Endothelial cell of umbilical vein (primary cell): ENCODE measurements around the gene ASIC4. TPM values are rescaled to one million over a fixed set of nuclear protein-coding genes. Genes with fewer than 3 reads are reported as not detected.

ENCODE experiments used
- BruUV-seq: library from RNA; stranded (reverse); fragments of 400-500 nt; replicated peaks from 2 replicates; lab custom pipeline; 2021; lab: Mats Ljungman, UMichigan
- CTCF ChIA-PET: fragments of 300-600, 350-600 bp; sonication (Branson Sonifier 250); formaldehyde crosslinking; loops from one replicate; lab custom pipeline; 2021; ENCODE audit warnings: antibody characterized with exemption, inconsistent platforms; lab: Charles Lee
- POLR2A ChIA-PET: fragments of 300-600, 350-600 bp; sonication (Branson Sonifier 250); formaldehyde crosslinking; loops from one replicate; lab custom pipeline; 2021; ENCODE audit warnings: antibody characterized with exemption, inconsistent platforms; lab: Charles Lee
- DNase-seq: peaks from one replicate; pipeline ENCODE4 v3.0.0-alpha.2; 2011; ENCODE audit warnings: low read depth, low spot score
- FAIRE-seq: peaks from 2 replicates; lab custom pipeline; 2011; peaks lifted over from hg19 to GRCh38; lab: Jason Lieb, UNC
- H2AFZ ChIP-seq: 2 replicates; pipeline ENCODE4 v1.6.0; 2012; ENCODE audit warnings: low read depth, low read length, control low read depth, inconsistent platforms
- H3K27ac ChIP-seq: 2 replicates; pipeline ENCODE4 v1.5.1; 2011; ENCODE audit warnings: low read depth, mild to moderate bottlenecking, control low read depth, low read length, moderate library complexity; ENCODE audit not compliant: insufficient read depth
- H3K27me3 ChIP-seq, 2 experiments: 2 replicates each; pipeline versions ENCODE4 v1.6.0 to v1.6.1; 2011; ENCODE audit warnings: low read length in 2 of 2, mixed read lengths in 1 of 2; ENCODE audit not compliant: control insufficient read depth in 2 of 2, insufficient read depth in 2 of 2
- H3K36me3 ChIP-seq, 2 experiments: 2 replicates in 1 of 2; 3 replicates in 1 of 2; pipeline ENCODE4 v1.5.1; 2011; ENCODE audit warnings: low read length in 2 of 2, mild to moderate bottlenecking in 1 of 2, moderate library complexity in 1 of 2; ENCODE audit not compliant: control insufficient read depth in 2 of 2, insufficient read depth in 2 of 2; ENCODE audit errors: extremely low read depth in 1 of 2
- H3K4me1 ChIP-seq: 3 replicates; pipeline ENCODE4 v1.5.1; 2011; ENCODE audit warnings: mild to moderate bottlenecking, low read length; ENCODE audit not compliant: control insufficient read depth, insufficient read depth; ENCODE audit errors: extremely low read depth
- H3K4me2 ChIP-seq: 2 replicates; pipeline ENCODE4 v1.6.1; 2011; ENCODE audit warnings: low read length, control low read depth, mixed read lengths; ENCODE audit not compliant: insufficient read depth
- H3K4me3 ChIP-seq, 3 experiments: fragments of 200-600 bp in 1 of 3; sonication (generic), shearing (Covaris generic) in 1 of 3; replicated peaks in 1 of 3; 2 replicates each; pipeline ENCODE4 v1.5.1; 2011 to 2016; ENCODE audit warnings: control low read depth in 3 of 3, low read length in 3 of 3, mild to moderate bottlenecking in 2 of 3, inconsistent platforms in 1 of 3, low read depth in 1 of 3, moderate library complexity in 1 of 3; ENCODE audit not compliant: insufficient read depth in 1 of 3
- H3K79me2 ChIP-seq: 2 replicates; pipeline ENCODE4 v1.6.0; 2012; ENCODE audit warnings: low read length, inconsistent platforms; ENCODE audit not compliant: control insufficient read depth, insufficient read depth
- H3K9ac ChIP-seq: replicated peaks from 2 replicates; pipeline ENCODE3; 2011; ENCODE audit warnings: low read length, control low read depth; ENCODE audit not compliant: insufficient read depth; ENCODE audit errors: extremely low read depth
- H3K9me1 ChIP-seq: replicated peaks from 3 replicates; pipeline ENCODE4 v1.6.0; 2011; ENCODE audit warnings: mild to moderate bottlenecking, low read length; ENCODE audit not compliant: control insufficient read depth, insufficient read depth; ENCODE audit errors: extremely low read depth
- H3K9me3 ChIP-seq: replicated peaks from 2 replicates; pipeline ENCODE4 v1.5.1; 2012; ENCODE audit warnings: low read length, inconsistent platforms; ENCODE audit not compliant: control insufficient read depth, insufficient read depth
- H4K20me1 ChIP-seq: replicated peaks from 2 replicates; pipeline ENCODE3; 2011; ENCODE audit warnings: mild to moderate bottlenecking, low read length; ENCODE audit not compliant: control insufficient read depth, insufficient read depth; ENCODE audit errors: extremely low read depth
- CTCF ChIP-seq, 2 donors: IDR thresholded peaks; 1 replicate in 1 of 2; 2 replicates in 1 of 2; pipeline ENCODE4 v1.5.1; 2011; ENCODE audit warnings: low read length in 2 of 2, mild to moderate bottlenecking in 2 of 2, moderate library complexity in 2 of 2, control low read depth in 1 of 2, inconsistent platforms in 1 of 2, low read depth in 1 of 2; ENCODE audit not compliant: insufficient read depth in 1 of 2; ENCODE audit errors: extremely low read depth in 1 of 2
- EZH2 ChIP-seq: IDR thresholded peaks from 2 replicates; pipeline ENCODE4 v1.6.1; 2012; ENCODE audit warnings: borderline replicate concordance, low read depth, mild to moderate bottlenecking, moderate library complexity, low read length, inconsistent platforms; ENCODE audit not compliant: severe bottlenecking
- FOS ChIP-seq: IDR thresholded peaks from 2 replicates; pipeline ENCODE4 v1.6.1; 2011; ENCODE audit warnings: mild to moderate bottlenecking, low read length, moderate library complexity, borderline replicate concordance; ENCODE audit not compliant: insufficient read depth
- GATA2 ChIP-seq: IDR thresholded peaks from 2 replicates; pipeline ENCODE4 v1.7.0; 2011; ENCODE audit warnings: low read depth, mild to moderate bottlenecking, moderate library complexity, mixed read lengths, low read length; ENCODE audit not compliant: insufficient read length, insufficient read depth
- JUN ChIP-seq: IDR thresholded peaks from 2 replicates; pipeline ENCODE4 v1.6.1; 2011; ENCODE audit warnings: borderline replicate concordance, low read depth; ENCODE audit not compliant: insufficient read length, insufficient read depth
- MAX ChIP-seq: IDR thresholded peaks from 2 replicates; pipeline ENCODE4 v1.6.1; 2011; ENCODE audit not compliant: insufficient read depth, insufficient read length
- MYC ChIP-seq: IDR thresholded peaks from one replicate; pipeline ENCODE4 v1.6.1; 2011; ENCODE audit warnings: mild to moderate bottlenecking, low read depth, low read length
- POLR2A ChIP-seq: IDR thresholded peaks from 2 replicates; pipeline ENCODE4 v1.6.1; 2012; ENCODE audit warnings: low read depth, mild to moderate bottlenecking, control low read depth, low read length
- POLR2AphosphoS5 ChIP-seq: IDR thresholded peaks from 2 replicates; pipeline ENCODE4 v1.6.1; 2012; ENCODE audit warnings: low read depth, mild to moderate bottlenecking, control low read depth, low read length, moderate library complexity; ENCODE audit not compliant: insufficient read depth
- dilution Hi-C: fragments of 300-500 bp; cut with MboI; formaldehyde crosslinking; loops from one replicate; pipeline ENCODE4 v1.15.0; 2019; ENCODE audit warnings: low sequenced_read_pairs; ENCODE audit not compliant: extremely low pct_ligation_motif_present
- intact Hi-C: fragments of 100-400 bp; cut with micrococcal nuclease; formaldehyde crosslinking; loops from one replicate; pipeline ENCODE4 v1.10.0; 2022
- polyA plus RNA-seq, 4 experiments: library from polyadenylated mRNA; depleted of rRNA in 3 of 4; stranded (reverse) in 3 of 4; unstranded in 1 of 4; fragments of >200 nt; gene quantifications; 2 replicates each; pipeline versions ENCODE4 v1.2.1 to v1.2.3, GENCODE V29; 2011 to 2012; ENCODE audit warnings: missing spikeins in 1 of 4
- total RNA-seq: library from RNA; stranded (reverse); gene quantifications from 2 replicates; pipeline ENCODE4 v1.2.3, GENCODE V29; 2021

ASIC4 gene
- total and polyA plus RNA-seq, 2 donors (not counting 3 experiments of a cell fraction or from before 2014, with no cell fraction given), result not detected

GRCh38 chr2:219492575-219492974, 21.7 kb upstream of the ASIC4 start:
- Histone ChIP-seq H3K9me1 (no peaks in the 10 kb centered on the region), H3K79me2 (no peaks in the 10 kb centered on the region), H4K20me1 (no peaks in the 10 kb centered on the region), H3K4me2 (no peak overlapping the region), H3K27ac (no peak overlapping the region), H3K4me1 (peaks cover 4% of the 10 kb centered on the region), H3K9ac (no peak overlapping the region), H3K9me3 (no peaks in the 10 kb centered on the region), H2AFZ (no peak overlapping the region), H3K4me3 (no peak overlapping the region), H3K36me3 (no peaks in the 10 kb centered on the region), H3K27me3 (peaks cover 33 to 37% of the 10 kb centered on the region in 2 experiments)
- dilution Hi-C loops (no loop called here), intact Hi-C loops (no loop called here)
- CTCF ChIA-PET, result interaction anchor here (0.9 to 19.9 kb wide), 6 partner anchors 8 to 90 kb away, joined by 3 to 731 read pairs (median 6); partner anchors contain the start of genes CHPF and TMEM198
- POLR2A ChIA-PET, result no interaction called here
- FAIRE-seq (no peak), DNase-seq (no peak)
- no TSS peak for BruUV-seq
- no peak for TF ChIP-seq JUN
- TF ChIP-seq MAX, result no peak
- no peak for TF ChIP-seq FOS
- no peak for TF ChIP-seq POLR2A
- TF ChIP-seq CTCF (IDR thresholded peaks at IDR 0.05; ENCODE audit: extremely low read depth in 1 of 2, insufficient read depth in 1 of 2, low read depth in 1 of 2, low read length in 2 of 2), result no peak
- no peak for TF ChIP-seq POLR2AphosphoS5
- no peak for TF ChIP-seq MYC
- no peak for TF ChIP-seq GATA2
- TF ChIP-seq EZH2, result no peak
